SW480 (cell line): ENCODE data around the gene FFAR2.
A peak's percentile ranks its signal among the peaks of the same experiment; 100 is the strongest.

Experiments
- DNase-seq: peaks from one replicate; pipeline ENCODE4 v3.0.0-alpha.2; 2016; ENCODE audit warnings: low spot score

The FFAR2 gene

DNA sequence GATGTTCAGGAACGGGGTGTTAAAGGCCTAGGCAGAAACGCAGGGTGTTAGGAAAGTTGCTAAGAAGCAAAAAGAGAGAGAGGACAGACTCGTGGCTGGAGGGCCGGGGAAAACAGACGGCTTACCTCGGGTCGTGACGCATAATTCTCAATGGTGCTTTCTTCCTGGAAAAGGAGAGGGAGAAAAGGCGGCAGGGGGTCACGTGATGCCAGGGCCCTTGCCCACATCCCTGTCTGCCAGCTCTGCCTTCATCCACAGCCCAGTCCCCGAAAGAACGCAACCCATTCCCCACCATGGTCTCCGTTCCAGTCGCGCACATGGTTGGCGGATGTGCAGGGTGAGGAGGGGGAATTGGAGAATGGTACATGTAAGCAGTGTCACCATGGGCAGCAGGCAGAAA, 40.6 kb downstream of the FFAR2 start:
- DNase-seq = no peak

DNA sequence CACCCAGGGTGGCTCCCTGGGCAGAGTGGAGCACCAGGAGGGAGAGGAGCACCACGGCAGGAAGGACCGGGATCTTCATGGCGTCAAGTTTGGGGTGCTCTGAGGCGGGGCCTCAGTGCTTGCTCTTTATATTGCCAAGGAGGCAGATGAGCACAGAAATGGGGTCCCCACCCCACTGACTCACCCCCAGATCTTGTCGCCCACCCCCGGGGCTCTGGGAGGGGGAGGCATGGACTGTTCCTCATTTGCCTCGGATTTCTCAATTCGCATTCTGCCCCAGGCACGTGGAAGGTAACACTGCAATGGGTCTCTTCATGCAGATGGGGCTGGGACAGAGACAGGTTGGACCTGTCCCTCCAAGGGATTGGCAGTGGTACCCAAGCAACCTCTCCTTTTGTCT, 42.3 kb downstream of the FFAR2 start, which contains the start of gene KRTDAP:
TSS of gene KRTDAP (minus strand) at position 101 of the 400 bp plus-strand sequence. CDS start at position 79, 22 bp downstream.
- DNase-seq = no peak

DNA sequence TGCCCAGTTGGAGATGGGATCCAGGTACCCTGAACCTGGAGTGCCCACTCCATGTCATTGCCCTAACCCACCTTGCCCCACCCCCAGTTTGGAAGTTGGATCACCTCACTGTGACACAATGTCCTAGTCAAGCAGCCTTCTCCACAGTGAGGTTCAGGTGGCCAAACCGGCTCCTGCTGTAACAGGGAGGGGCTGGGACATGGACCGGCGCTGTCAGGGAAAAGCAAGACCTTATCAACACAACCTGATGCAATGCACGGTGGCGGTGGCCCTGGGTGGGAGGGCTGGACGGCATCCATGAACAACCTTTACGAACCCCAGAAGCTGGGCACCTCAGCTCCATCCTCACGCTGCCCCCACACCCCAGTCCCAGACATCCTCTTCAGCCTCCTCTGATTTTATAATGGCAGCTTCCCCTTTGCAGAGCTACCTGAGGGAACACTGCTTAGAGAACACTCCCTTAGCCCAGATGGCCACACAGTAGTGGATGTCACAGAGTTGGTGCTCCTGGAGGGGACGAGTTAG, 43.8 kb downstream of the FFAR2 start:
- no peak for DNase-seq

DNA sequence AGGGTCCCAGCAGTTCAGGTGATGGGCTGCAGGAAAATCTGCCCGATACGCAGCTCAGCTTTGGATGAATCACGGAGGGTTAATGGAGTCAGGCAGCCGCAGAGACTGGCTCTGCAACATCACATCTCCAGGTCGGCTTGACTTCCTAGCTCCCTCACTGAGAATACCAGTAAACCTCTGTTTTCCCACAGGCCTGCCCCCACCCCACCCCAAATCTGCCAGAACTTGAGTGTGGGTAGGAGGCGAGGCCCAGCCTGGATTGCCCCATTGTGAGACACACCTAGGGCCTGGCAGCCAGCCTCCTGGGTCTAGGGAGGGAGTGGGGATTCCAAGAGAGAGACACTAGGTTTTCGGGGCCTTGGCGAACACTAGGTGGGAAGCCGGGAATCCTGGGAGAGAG, 45.9 kb downstream of the FFAR2 start:
- DNase-seq = no peak

DNA sequence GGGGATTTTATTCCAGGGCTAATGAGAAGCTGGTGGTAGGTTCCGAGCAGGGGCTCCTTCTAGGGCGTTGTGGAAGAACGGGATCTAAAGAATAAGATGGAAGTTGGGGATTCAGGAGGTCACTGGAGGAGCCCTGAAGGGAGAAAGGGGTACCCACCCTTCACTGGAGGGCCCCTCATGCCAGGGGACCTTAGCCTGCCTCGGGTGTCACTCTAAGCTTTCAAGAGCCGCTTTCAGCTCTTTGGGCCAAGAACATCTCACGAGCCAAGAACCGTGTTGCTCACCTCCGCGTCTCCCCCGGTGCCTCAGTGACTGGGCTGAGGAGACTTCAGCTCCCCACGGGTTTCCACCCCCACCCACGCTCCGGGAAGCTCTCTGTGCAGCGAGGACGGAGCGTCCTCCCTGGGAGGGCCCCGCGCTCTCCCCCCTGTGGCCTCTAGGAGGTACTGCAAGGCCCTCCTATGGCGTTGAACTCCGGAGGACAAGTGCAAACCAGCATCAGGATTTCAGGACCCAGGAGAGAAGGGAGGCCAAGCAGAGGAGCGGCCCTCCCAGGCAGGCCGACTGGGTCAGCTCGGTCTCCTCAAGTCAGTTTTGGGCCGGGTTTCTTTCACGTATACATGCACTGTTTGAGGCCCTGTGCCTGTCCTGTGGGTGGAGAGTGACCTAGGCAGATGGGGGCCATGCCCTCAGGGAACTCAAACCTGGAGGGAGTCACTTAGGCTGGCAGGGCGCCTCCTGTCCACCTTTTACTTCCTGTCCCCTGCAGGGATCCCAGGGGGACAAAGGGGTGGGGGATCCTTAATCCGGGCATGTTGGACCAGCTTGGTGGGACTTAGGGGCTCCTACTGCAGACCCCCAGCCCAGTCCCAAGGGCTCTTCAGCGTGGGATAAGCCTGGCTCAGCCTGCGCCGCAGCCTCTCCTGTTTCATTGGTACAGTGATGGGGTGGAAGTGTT, 47.3 kb downstream of the FFAR2 start:
- peak; percentile 77 for DNase-seq

DNA sequence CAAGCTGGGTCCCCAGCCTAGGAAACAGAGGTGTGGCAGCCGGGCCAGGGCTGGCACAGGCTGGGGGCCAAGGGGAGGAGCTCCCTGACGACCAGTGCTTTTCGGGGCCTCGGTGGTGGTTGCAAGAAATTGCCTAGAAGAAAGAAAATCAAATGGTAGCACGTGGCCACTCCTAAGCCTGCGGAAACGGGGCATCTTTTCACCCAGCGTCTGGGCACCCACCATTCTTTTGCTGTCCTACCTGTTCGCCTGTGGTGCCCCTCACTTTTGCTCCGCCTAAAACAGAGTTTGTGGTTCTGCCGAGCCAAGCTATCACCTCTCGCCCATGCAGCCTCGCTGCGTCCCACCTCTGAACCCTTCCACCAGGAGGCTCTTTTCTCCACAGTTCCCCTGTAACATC, 49.3 kb downstream of the FFAR2 start:
- no peak for DNase-seq

DNA sequence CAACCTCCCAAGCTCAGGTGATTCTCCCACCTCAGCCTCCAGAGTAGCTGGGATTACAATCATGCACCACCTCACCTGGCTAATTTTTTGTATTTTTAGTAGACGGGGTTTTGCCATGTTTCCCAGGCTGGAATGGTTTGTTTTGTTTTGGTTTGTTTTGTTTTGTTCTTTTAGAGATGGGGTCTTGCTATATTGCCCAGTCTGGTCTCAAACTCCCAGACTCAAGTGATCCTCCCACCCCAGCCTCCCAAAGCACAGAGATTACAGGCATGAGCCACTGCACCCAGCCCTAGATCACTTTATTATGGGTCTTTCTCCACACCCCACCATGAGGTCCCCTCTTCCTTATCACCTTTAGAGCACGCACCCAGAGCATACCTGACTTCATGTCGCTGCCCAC, 50.2 kb downstream of the FFAR2 start:
- no peak for DNase-seq

DNA sequence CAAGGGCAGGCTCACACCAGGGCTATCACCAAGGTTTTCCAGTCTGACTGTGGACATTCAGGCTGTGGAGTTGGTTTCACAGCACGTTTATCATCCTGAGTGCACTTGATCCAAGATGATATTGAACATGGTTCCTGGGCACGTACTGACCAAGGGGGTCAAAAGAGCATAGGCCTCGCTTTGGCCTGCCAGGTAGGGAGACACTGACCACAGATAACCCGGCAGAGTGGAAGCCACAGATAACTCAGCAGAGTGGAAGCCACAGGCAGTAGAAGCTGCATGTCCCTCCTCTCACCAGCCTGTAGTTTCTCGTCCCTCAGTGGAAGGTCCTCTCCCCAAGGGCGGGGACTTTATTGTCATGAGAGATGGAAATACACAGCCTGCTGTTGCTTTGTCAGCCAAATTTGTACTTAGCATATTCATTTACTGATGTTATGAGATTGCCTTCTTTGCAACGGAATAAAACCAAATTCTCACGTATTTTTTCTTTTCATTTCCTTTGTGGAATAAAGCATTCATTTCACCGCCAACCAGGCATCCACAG, 51.0 kb downstream of the FFAR2 start:
- no peak for DNase-seq

DNA sequence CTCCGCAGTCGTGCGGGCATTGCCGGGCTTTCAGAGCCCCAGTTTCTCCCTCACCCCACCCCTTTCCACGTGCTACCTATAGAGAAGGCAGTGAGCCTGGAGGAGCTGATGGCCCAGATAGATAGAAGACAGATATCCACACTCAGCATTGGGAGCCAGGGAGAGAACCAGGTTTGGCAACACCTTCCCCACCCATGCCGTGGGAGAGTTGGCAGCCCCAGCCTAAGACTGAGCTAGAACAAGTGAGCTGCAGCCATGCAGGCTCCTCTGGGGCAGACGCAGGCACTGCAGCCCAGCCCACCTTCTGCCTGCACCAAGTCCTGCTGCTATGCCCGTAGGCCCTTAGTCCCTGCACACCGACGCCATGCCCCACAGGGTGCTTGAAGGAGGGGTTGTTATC, 52.6 kb downstream of the FFAR2 start:
- DNase-seq = no peak
